Inflammatory macrophage treated with lipopolysaccharide for 1 hour (primary cell): ENCODE results near the gene DCAF5.

Source experiments
- DNase-seq, 2 donors: peaks; one replicate each; pipeline ENCODE4 v3.0.0-alpha.2; 2020 to 2022

The DCAF5 gene

DNA sequence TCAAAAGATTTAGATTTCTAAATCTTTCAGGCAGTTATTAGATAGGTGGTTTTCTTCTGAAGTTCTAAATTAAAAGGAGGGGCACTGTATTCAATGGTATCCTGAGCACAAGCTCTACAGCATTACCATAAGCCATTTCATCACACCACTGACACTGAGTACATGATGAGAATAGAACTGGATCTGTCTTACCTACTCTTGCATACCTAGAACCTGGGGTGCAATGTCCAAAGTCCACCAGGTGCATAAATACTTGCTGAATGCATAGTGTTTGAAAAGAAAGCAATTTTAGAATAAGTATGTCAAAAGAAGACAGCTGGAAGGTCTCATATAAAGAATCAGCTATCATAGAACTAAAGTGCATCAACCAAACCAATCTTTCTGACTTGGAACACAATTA is 88.3 kb downstream of the DCAF5 start:
- DNase-seq = no peak

DNA sequence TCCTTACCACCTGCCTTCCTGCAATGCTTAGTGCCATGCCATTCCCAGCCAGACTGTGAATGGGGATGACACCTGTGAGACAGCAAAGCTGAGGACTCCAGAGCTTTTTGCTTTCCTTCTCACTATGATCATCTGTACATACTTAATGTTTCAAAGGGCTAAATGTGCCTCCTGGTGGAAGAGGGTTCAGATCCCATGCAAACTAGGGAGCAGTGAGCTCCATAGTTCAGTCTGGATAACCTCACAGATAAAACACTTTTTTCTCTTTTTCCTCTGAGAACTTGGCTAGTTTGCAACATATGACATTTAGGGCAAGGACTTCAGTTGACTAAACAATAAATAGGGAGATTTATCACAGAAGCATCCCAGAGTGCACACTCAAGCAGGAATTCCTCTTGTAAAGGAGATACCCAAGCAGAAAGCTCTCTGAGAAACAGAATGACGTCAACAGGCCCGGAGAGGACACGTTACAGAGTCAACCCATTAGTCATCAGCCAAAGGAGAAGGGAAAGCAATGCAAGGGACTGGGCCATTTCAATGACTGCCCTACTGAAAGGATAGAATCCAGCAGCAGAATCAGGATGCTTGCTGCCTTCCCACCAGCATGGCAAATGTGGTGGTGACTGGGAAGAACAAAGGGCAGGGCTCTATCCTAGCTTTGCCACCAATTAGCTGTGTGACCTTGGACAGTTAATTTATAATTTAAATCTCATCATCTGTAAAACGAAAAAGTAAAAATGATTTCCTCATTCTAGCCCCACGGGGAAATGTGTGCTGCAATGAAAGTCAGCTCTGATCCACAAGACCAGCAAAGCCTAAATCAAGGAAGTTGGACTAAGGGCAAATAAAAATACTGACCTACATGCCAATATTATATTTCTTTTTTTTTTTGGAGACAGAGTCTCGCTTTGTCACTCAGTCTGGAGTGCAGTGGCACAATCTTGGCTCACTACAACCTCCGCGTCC is 93.0 kb downstream of the DCAF5 start:
- peak; percentile 93 to 96 for DNase-seq

DNA sequence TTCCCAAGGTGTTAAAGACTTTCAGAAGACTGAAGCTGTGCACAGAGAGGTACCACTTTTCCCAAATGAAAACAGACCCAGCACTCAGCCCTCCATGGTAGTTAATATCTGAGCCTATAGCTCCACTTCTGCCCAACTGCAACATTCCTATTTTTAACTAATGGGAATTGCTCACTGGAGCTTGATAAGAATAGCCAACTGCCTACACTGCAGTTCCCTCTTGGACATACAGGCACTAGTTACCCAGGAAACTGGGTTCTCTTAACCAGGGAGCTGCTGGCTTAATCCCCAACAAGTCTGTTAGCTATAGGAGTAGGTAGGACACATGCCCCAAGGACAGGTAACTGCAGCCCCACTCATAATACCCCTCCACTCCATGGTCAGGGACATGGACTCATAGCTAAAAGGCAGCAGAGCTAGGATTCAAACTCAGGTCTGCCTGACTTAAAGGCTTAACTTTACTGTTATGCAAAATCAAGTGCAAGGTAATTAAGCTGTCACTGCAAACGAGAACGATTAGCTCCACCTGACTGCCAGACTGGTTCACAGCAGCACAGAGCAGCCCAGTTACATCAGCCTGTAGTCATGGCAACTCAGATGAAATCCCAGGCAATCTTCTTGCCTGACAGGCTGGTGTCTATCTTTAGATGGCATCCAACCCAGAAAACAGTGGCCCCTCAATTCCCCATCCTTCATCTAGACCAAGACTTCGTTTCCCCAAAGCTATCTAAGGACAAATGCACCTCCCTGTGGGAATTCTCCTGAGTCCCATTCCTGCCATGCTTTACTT is 96.7 kb downstream of the DCAF5 start:
- no peak for DNase-seq

DNA sequence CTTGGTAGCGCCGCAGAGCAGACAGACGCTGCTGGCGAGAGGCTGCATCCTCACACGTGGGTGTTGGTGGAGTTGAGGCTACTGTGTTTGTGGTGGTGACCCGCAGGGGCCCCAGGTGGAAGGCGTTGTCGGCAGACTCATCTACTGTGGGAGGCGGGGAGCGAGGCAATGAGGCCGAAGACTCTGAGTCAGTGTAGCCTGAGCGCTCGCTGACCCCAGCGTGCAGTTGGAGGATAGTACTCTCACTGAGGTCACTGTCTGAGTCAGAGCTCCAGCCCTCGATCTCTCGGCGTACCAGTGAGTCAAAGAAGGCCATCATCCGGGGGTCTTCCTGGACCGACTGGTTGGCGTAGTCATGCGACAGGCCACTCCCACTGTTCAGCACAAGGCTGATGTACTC is 97.8 kb downstream of the DCAF5 start:
- no peak for DNase-seq

DNA sequence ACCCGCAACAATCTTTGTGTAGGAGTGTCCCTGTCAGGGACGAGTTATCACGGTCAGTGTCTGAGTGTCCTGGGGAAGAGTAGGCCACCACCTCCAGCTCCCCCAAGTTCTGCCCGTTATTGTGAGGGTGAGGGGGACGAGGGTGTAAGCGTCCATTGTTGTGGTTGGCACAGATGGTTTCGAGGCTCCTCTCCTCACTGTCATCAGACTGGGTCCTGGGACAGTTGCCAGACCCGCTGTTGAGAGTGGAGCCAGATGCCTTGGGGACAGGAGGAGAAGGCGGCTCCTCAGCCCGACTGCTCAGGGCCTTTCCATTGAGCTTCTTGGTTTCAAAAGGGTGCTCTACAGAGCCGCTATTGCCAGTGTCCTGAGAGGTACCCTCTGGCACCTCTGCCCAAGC is 98.9 kb downstream of the DCAF5 start:
- DNase-seq = no peak

DNA sequence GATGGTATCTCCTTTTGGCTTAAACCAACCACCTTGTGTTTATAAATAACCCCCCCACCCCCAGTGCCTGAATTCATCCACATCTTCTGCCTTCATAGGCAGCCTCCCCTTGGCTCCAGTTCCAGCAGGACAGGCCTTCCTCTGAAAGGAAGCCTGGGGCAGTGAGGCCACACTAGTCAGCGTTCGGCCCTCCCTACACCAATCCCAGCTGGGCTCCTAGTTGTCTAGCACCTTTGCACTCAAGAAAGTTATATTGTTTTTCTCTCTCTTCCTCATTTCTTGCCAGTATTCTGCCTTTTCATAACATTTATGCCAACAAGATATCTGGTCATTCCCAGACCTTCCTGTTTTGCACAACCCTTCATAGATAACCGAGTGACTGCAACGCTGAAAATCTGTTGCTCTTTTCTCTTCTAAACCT is 100.7 kb downstream of the DCAF5 start:
- DNase-seq = no peak

DNA sequence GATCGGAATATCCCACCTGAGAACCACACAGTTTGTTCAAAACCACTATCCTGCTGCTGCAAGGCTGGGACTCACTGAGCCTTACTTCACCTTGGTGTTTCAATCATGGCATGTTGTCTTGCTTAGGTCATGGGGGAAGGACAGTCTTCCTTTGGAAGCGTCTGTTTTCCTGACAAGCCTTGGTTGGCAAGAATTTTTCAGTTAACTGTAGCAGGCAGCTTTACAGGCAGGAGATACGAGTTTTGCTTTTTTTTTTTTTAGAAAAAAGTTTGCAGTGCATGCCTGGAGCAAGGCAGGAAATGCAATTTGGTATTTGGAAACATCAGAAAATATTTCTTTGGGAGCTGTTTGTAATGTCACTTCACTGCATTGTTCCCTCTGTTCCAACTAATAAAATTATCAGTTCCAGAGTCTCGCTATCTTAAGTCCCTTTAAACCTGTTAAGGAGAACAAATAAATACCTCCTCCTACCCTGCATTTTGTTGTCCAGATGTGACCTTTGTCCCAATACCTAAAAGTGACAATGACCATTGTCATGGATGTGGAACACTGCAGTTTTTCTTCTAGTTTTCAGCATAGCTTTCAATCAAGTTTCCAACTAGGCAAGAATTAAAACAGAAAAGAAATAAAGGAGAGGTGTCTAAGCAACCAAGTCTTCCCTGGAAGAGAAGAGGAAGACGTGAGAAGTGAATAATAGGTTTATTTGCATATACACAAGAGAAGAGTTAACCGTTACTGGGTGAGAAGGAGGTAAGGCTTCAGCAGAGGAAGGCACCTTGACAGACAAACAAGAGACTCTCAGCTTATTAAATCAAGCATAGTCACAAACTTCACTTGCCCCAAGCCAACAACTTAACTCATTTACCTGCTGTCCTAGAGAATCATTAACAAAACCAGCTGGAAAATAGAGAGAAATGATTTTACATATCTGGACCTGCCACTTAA is 102.4 kb downstream of the DCAF5 start:
- DNase-seq = no peak

DNA sequence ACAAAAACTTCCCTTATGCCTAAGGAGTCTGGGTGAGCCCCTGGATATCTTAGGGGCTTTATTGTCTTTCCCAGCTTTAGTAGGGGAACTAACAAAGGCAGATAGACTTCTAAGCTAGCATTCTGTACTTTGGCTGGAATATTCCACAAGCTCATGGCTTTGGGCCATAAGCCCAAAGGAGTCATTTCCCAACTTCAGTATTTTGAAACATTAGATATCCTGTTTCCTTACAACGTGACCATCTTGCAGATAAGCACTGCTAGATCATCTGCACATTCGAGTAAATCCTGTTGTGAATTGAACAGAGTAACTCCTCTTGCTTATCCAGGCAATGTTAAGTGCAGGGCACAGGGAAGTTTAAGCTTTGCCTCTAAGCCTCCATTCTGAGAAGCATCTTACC is 103.2 kb downstream of the DCAF5 start:
- peak; percentile 56 to 75 for DNase-seq

DNA sequence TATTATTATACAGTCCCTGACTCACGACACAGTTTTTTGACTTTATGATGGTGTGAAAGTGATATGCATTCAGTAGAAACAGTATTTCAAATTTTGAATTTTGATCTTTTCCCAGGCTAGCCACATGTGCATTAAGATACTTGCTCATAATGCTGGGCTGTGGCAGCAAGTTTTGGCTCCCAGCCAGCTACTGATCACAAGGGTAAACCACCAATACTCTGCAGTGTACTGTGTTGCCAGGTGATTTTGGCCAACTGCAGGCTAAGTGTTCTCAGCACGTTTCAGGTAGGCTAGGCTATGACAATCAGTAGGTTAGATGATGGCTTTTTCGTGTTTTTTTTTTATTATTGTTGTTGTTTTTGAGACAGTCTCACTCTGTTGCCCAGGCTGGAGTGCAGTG is 104.5 kb downstream of the DCAF5 start:
- DNase-seq = no peak

DNA sequence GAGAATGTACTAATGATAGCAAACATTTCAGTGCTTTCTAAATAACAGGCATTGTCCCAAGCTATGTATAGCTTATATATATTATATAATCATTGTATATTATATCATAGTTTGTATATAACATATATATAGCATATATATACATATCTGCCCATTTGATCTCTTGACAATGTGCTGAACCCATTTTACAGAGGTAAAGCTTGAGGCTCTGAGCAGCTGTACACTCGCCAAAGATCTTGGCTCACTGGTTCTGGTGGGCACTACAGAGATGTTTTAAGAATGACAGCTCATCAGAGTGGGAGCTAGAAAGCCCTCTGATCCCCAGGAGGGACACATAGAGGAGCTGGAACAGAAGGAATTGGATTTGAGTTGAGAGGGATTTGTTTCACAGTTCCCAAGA is 105.7 kb downstream of the DCAF5 start:
- no peak for DNase-seq

DNA sequence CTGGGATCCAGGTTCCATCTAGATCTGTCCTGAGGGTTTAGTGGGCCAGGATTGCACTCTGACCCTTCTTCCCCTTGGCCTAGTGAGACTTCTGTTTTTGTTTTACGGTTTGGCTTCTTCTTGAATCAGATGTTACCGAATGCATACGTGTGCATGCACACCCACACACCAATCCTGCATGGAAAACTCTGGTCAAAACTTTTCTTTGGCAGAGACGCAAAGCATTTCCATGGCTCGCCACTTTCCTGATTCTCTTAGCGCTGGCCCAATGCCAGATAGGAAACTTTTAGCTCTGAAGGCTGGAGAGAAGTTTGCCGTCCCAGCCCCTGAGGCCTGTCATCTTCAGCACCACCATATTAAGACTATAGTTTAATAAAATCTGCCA is 106.5 kb downstream of the DCAF5 start:
- DNase-seq = no peak

DNA sequence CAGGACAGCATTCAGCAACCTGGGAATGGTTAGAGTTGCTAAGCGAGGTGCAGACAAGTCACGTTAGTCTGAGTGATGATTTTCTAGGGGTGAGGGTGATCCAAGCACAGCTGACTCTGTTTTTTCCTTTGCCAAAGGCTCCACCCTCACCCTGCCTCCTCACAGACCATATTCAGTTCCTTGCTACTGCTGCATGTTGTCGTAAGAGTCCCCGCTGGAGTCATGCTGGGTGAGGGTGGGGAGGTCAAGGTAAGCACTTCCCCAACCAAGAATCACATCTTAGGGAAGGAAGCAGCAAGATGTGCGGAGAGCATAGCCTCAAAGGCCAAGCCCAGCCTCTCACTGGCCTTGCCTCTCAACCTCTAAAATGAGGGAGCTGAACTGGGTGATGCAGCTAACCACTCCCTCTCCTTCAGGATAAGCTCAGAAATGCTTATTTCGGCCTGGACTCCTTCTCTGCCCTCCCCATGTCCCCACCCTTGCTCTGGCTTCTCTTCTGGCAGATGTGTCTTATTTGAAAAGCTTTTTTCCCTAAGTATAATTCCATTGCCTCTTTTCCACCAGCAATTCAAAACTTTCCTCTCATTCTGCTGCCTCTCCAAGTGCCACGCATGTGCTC is 107.0 kb downstream of the DCAF5 start:
- peak; percentile 40 to 73 for DNase-seq

DNA sequence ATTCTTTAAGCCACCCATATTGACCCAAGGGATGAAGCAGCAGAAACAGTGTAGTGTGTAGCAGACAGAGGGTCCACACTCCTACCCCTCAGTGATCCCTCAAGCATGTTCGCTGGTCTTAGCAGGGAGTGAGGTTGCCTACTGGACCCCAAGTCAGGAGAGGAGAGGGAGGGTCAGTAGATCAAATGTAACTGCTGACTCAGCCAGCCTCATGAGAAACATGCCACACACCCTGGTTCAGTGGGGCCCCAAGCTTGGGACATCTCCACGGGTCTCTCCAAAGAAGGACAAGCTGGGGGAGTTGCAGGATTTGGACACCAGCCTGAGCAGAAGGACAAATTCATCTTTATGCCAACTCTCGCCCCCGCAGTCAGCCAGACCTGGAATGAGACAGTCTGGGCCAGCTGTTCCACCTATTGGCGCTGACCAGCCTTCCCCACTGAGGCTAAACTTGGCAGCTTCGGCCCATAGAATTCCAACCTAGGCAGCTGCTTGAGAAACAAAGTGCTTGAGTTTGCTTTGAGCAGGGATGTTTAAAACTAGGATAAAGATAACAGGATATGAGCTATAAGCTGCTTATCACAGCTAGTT is 107.9 kb downstream of the DCAF5 start:
- DNase-seq = no peak

DNA sequence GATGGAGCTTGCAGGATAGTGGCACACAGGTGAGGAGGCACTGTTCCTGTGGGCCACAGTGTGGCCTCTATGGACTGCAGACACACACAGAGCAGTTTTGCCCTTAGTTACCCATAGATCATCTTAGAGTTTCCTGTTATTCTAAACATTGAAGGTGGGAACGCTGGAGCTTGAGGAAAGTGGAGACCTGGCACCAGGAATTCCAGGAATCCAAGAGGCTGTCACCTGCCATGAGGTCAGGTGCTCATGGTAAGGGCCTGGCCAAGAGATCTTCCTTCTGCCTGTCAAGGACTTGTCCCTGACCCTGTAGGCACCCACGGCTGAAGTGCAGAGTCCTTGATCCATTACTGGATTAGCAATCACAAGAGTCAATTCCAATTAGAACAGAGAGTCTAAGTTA is 108.6 kb downstream of the DCAF5 start:
- no peak for DNase-seq

DNA sequence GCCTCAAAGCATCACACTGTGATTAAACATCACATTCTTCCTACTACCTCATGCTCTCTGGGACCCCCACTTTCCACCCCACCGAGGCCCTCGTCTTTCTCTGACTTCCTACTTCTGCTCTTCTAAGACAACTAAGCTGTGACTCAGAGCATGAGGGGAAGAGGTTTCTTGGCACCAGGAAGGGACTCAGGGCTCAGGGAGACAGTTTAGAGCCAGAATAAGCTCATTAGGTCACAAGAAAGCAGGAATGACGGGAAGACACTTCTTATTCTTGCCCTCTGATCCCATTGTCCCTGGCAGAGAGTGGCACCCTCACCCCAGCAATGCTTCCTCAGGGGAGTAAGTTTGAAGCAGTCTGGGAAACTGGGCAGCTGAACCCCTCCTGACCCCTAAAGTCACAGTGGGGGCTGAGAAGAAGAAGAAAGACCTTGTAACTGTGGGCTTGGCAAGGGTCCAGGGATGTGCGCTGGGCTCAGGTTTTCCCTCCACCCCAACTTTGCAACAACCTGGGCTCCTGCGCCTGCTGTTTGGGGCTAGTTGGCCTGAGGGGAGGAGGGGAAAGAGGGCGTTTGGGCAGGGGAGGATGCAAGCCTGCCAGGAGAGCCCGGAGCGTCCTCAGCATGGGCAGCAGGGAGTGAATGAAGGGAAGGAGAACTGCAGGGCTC is 109.2 kb downstream of the DCAF5 start:
- peak; percentile 61 to 73 for DNase-seq

DNA sequence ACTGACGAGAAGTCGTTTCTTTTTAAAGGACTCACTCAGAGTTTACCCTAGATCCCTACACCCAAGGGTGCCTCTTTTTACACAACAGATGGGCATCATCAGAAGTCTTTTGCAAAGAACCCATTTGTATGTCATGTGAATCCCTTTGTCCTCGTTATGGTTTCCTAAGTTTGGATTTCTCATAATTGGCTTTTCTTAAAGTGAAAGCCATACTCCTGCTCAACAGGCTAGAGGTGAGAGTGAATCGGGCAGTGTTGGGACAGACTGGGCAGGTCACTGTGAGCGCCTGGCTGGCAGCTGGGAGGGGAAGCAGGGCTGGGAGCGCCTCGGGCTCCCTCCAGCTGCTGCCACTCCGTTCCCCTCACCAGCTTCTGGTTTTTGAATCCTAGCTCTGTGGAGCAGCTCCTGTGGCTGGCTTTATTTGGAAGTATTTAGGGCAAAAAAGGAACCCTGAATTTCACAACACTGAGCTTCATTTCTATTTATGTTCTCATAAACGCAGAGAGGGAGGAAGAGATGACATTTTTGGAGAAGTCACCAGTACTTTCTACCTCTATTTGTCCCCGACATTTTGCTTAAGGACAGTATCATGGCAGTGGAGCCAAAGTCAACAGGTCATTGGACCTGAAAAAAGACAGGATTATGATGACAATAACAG is 110.0 kb downstream of the DCAF5 start:
- DNase-seq = peak; percentile 86 to 96

DNA sequence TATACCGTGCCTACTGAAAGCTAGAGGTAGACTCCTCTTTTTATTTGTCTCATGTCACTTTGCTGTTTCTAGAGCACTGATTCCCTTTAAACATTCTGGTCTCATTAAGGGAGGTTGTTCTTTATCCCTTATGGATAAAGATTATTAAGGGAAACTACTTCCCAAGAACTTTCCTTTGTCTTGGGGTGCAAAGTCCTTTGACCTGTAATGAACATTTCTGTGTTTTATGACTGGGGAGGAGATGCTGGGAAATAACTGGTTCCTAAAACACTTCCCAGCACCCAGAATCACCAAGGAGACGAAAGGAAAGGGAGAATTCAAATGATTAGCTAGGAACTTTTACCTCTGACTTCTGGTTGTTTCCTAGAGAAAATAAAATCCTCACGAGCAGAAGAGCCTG is 110.6 kb downstream of the DCAF5 start:
- DNase-seq = no peak

DNA sequence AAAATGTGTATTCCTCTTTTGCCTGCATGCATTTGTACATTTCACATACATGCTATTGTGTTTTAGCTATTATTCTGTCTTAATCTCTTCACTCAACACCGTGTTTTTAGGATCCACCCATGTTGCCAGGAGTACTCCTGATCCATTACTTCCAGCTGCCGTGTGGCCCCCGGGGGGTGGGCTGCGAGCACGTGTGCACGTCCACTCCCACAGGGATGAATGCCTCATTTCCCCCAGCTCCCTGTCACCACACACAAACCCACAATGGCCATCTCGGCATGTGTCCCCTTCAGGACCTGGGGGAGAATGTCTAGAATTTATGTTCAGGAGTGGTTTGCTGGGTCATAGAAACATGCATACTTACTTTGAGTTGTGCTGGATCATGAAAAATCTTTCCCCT is 111.1 kb downstream of the DCAF5 start:
- DNase-seq = no peak

DNA sequence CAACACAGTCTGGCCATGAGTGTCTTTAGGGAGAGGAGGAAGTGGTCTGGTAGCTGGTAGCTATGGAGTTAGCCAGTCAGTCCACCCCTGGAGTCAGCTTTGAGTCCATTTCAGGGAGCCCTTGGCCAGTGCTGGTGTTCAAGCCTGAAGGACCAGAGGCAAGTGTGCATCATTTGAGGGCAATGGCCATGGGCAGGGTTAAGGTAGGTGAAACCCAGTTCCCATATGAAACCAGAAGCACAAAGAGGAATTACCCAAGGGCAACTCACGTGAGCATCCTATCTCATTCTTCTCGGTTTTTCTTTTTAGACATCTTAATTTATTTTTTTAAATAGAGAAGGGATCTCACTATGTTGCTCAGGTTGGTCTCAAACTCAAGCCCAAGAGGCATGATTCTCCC is 112.6 kb downstream of the DCAF5 start:
- DNase-seq = peak; percentile 52 to 67

DNA sequence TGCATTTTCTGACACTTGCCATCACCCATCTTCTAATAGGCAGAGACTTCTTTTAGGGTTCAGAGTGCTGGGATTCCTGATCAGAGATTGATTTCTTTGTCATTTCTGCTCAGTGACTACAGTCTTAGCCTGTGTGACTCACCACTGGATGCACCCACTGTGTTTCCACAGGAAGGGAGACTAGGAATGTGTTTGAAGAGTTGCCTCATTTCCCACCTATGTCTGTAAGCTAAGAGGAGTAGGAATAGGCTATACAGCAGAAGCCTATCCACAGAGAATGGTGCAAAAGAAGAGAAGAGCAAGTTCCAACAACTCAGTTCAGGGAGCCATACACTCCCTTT is 113.7 kb downstream of the DCAF5 start:
- no peak for DNase-seq
